Measurements from ENCODE around the gene FUCA2. TPM values are rescaled to one million over a fixed set of nuclear protein-coding genes. Genes with fewer than 3 reads are reported as not detected.

FUCA2 gene
- total RNA-seq, 4 donors from 2014 or later: 19.4 to 28.4 (median 23.9) TPM

DNA sequence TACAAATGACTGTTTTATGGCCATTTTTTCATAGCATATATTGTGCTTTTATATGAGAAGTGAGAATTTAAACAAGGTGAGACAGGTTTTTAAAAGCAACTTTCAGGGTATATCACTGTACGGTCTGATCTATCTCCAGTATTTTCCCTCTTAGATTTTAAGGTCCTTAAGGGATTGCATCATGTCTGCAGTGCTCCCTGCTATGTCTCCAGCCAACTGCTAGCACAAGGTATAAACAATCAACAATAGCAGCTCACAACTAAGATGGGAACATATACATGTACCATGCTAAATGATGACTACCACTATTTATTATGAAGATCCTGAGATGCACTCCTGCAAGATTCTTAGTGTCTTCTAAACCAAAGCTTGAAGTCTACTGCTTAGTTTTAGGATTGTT lies 7.2 kb downstream of the FUCA2 start:
- Histone ChIP-seq H3K36me3 (peaks cover 0 to 75% of the 10 kb centered on the region in 2 donors), H3K27ac (no peak overlapping the region), H3K4me1 (peaks cover 0 to 10% (median 0%) of the 10 kb centered on the region in 3 donors), H3K9me3 (no peaks in the 10 kb centered on the region), H3K4me3 (no peak overlapping the region), H3K27me3 (no peaks in the 10 kb centered on the region)
- no peak for ATAC-seq
- TF ChIP-seq, protein P1, sequence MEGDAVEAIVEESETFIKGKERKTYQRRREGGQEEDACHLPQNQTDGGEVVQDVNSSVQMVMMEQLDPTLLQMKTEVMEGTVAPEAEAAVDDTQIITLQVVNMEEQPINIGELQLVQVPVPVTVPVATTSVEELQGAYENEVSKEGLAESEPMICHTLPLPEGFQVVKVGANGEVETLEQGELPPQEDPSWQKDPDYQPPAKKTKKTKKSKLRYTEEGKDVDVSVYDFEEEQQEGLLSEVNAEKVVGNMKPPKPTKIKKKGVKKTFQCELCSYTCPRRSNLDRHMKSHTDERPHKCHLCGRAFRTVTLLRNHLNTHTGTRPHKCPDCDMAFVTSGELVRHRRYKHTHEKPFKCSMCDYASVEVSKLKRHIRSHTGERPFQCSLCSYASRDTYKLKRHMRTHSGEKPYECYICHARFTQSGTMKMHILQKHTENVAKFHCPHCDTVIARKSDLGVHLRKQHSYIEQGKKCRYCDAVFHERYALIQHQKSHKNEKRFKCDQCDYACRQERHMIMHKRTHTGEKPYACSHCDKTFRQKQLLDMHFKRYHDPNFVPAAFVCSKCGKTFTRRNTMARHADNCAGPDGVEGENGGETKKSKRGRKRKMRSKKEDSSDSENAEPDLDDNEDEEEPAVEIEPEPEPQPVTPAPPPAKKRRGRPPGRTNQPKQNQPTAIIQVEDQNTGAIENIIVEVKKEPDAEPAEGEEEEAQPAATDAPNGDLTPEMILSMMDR (IDR thresholded peaks at IDR 0.05): no peak
- TF ChIP-seq EP300 (IDR thresholded peaks at IDR 0.05) (no peak), POLR2AphosphoS5 (IDR thresholded peaks at IDR 0.05) (no peak), POLR2A (IDR thresholded peaks at IDR 0.05) (no peak)
- WGBS, 2 donors (ENCODE audit: low coverage in 1 of 2): 88 to 93% methylated on average over 1 of the region's 1 CpG

- WGBS, 2 donors (ENCODE audit: low coverage in 1 of 2): 76 to 89% methylated on average over 2 of the region's 2 CpGs
- Histone ChIP-seq H3K27ac (no peak overlapping the region), H3K27me3 (no peaks in the 10 kb centered on the region), H3K36me3 (peaks cover 0 to 93% of the 10 kb centered on the region in 2 donors), H3K4me1 (no peaks in the 10 kb centered on the region), H3K4me3 (no peak overlapping the region), H3K9me3 (no peaks in the 10 kb centered on the region)
- no peak for ATAC-seq
- TF ChIP-seq, protein P1 (IDR thresholded peaks at IDR 0.05): no peak
- TF ChIP-seq POLR2A (IDR thresholded peaks at IDR 0.05): no peak
- no peak for TF ChIP-seq EP300 (IDR thresholded peaks at IDR 0.05)
Observed at GRCh38 chr6:143501851-143502250, 9.7 kb downstream of the FUCA2 start.

DNA sequence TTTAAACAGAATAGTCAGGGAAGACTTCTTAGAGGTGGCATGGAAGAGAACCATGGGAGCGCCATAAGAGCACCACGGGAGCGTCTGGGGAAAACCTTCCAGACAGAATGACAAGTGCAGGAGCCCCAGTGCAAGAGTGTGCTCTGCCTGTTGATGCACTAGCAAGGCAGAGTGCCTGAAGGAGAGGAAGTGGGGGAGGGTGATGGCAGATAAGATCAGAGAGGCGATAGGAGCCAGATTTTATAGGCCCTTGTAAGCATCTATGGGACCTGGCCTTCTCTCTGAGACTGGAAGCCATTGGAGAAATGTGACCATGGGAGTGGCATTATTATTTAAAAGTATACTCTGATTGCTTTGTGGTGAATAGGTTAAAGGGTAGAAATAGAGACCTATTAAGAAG lies 13.1 kb downstream of the FUCA2 start:
- peaks cover 0 to 100% of the 10 kb centered on the region in 2 donors for H3K36me3 ChIP-seq
- no peaks in the 10 kb centered on the region for H3K9me3 ChIP-seq
- no peak for ATAC-seq
- H3K4me3 ChIP-seq: no peak overlapping the region
- no peaks in the 10 kb centered on the region for H3K27me3 ChIP-seq
- 90 to 93% methylated on average over 4 of the region's 4 CpGs for WGBS, 2 donors (ENCODE audit: low coverage in 1 of 2)
- H3K4me1 ChIP-seq: no peaks in the 10 kb centered on the region
- H3K27ac ChIP-seq: no peak overlapping the region
- TF ChIP-seq POLR2A (IDR thresholded peaks at IDR 0.05) (no peak), EP300 (IDR thresholded peaks at IDR 0.05) (no peak), POLR2AphosphoS5 (IDR thresholded peaks at IDR 0.05) (no peak)
- TF ChIP-seq, protein P1 (IDR thresholded peaks at IDR 0.05): no peak

- Histone ChIP-seq H3K9me3 (no peaks in the 10 kb centered on the region), H3K4me3 (no peak overlapping the region), H3K27me3 (no peaks in the 10 kb centered on the region), H3K36me3 (peaks cover 0 to 89% of the 10 kb centered on the region in 2 donors), H3K4me1 (no peaks in the 10 kb centered on the region), H3K27ac (no peak overlapping the region)
- TF ChIP-seq EP300 (IDR thresholded peaks at IDR 0.05): no peak
- no peak for TF ChIP-seq POLR2AphosphoS5 (IDR thresholded peaks at IDR 0.05)
- no peak for TF ChIP-seq POLR2A (IDR thresholded peaks at IDR 0.05)
- TF ChIP-seq, protein P1 (IDR thresholded peaks at IDR 0.05): no peak
- no peak for ATAC-seq
- 100% methylated on average over 1 of the region's 1 CpG for WGBS, 2 donors (ENCODE audit: low coverage in 1 of 2)
Observed at GRCh38 chr6:143496974-143497373, 14.5 kb downstream of the FUCA2 start.

GRCh38 chr6:143490775-143491174 lies 20.7 kb downstream of the FUCA2 start:
- Histone ChIP-seq H3K27ac (no peak overlapping the region), H3K27me3 (no peaks in the 10 kb centered on the region), H3K4me3 (no peak overlapping the region), H3K9me3 (no peaks in the 10 kb centered on the region), H3K36me3 (peaks cover 0 to 43% of the 10 kb centered on the region in 2 donors), H3K4me1 (no peaks in the 10 kb centered on the region)
- 97% methylated on average over 7 of the region's 8 CpGs; no CpG with 5 or more reads in 1 of the 2 donors for WGBS, 2 donors (ENCODE audit: low coverage in 1 of 2)
- no peak for ATAC-seq
- TF ChIP-seq POLR2A (IDR thresholded peaks at IDR 0.05) (no peak), EP300 (IDR thresholded peaks at IDR 0.05) (no peak), POLR2AphosphoS5 (IDR thresholded peaks at IDR 0.05) (no peak)
- TF ChIP-seq, protein P1 (IDR thresholded peaks at IDR 0.05): no peak
